ENCODE measurements around the gene PML. TPM values are rescaled to one million over a fixed set of nuclear protein-coding genes. Genes with fewer than 3 reads are reported as not detected.
"Not testable (repeated sequence)": the region's sequence is repeated elsewhere in the genome, so short reads cannot be mapped to it uniquely, and the experiment has no call there.

Gene PML
- polyA plus RNA-seq, 3 donors, result 13.1 to 40.7 (median 20.6) TPM

GRCh38 chr15:74072614-74073337 lies 78.3 kb downstream of the PML start:
- not testable (repeated sequence) for H3K9me3 Mint-ChIP-seq

GRCh38 chr15:74075781-74076180 lies 81.3 kb downstream of the PML start:
- H3K4me2 ChIP-seq (replicated peaks; ENCODE audit: extremely low read depth, low read length, poor library complexity, severe bottlenecking); H3K27ac Mint-ChIP-seq; H2AFZ ChIP-seq (ENCODE audit: insufficient read depth, low read depth, low read length, poor library complexity, severe bottlenecking); intact Hi-C loops (cut with micrococcal nuclease); H3K36me3 ChIP-seq (replicated peaks in 1 of 2; ENCODE audit: control insufficient read depth in 1 of 2, insufficient read depth in 2 of 2, low read length in 2 of 2); H3K79me2 ChIP-seq (ENCODE audit: insufficient read depth, low read length); H3K4me1 Mint-ChIP-seq; H3K27me3 Mint-ChIP-seq (ENCODE audit: low read depth in 3 of 3); H3K9me3 ChIP-seq (replicated peaks in 1 of 2; ENCODE audit: control insufficient read depth in 1 of 2, insufficient read depth in 1 of 2, low read length in 2 of 2); H3K4me3 Mint-ChIP-seq; H3K4me1 ChIP-seq (ENCODE audit: control insufficient read depth in 1 of 2, insufficient read depth in 2 of 2, low read length in 2 of 2); H3K9ac ChIP-seq (ENCODE audit: insufficient read depth, low read length, poor library complexity, severe bottlenecking); H4K20me1 ChIP-seq (ENCODE audit: insufficient read depth, low read length); H3K4me3 ChIP-seq (replicated peaks in 1 of 3; ENCODE audit: low read depth in 2 of 3, low read length in 3 of 3); DNase-seq; H3K27me3 ChIP-seq (ENCODE audit: control insufficient read depth in 2 of 2, insufficient read depth in 2 of 2, low read length in 2 of 2); H3K9me3 Mint-ChIP-seq; H3K27ac ChIP-seq (ENCODE audit: low read depth in 1 of 2, low read length in 2 of 2); H3K36me3 Mint-ChIP-seq: not testable (repeated sequence)
- WGBS (ENCODE audit: insufficient coverage), result 89% methylated on average over 5 of the region's 9 CpGs

More at GRCh38 chr15:74072614-74073337, 78.3 kb downstream of the PML start:
- intact Hi-C loops (cut with micrococcal nuclease); H3K9me3 ChIP-seq (replicated peaks in 1 of 2; ENCODE audit: control insufficient read depth in 1 of 2, insufficient read depth in 1 of 2, low read length in 2 of 2); H3K36me3 Mint-ChIP-seq; H2AFZ ChIP-seq (ENCODE audit: insufficient read depth, low read depth, low read length, poor library complexity, severe bottlenecking); H3K27me3 ChIP-seq (ENCODE audit: control insufficient read depth in 2 of 2, insufficient read depth in 2 of 2, low read length in 2 of 2); H3K79me2 ChIP-seq (ENCODE audit: insufficient read depth, low read length); H3K27ac Mint-ChIP-seq; H4K20me1 ChIP-seq (ENCODE audit: insufficient read depth, low read length); H3K4me3 ChIP-seq (replicated peaks in 1 of 3; ENCODE audit: low read depth in 2 of 3, low read length in 3 of 3); H3K4me2 ChIP-seq (replicated peaks; ENCODE audit: extremely low read depth, low read length, poor library complexity, severe bottlenecking); H3K4me3 Mint-ChIP-seq; DNase-seq; H3K36me3 ChIP-seq (replicated peaks in 1 of 2; ENCODE audit: control insufficient read depth in 1 of 2, insufficient read depth in 2 of 2, low read length in 2 of 2); H3K27ac ChIP-seq (ENCODE audit: low read depth in 1 of 2, low read length in 2 of 2); H3K4me1 ChIP-seq (ENCODE audit: control insufficient read depth in 1 of 2, insufficient read depth in 2 of 2, low read length in 2 of 2); H3K27me3 Mint-ChIP-seq (ENCODE audit: low read depth in 3 of 3); H3K4me1 Mint-ChIP-seq; H3K9ac ChIP-seq (ENCODE audit: insufficient read depth, low read length, poor library complexity, severe bottlenecking): not testable (repeated sequence)
- peak; percentile 5 for TF ChIP-seq CTCF (IDR thresholded peaks at IDR 0.05)
- 17% methylated on average over 2 of the region's 16 CpGs for WGBS (ENCODE audit: insufficient coverage)

- H3K27me3 Mint-ChIP-seq (ENCODE audit: low read depth in 3 of 3); intact Hi-C loops (cut with micrococcal nuclease); H3K4me1 ChIP-seq (ENCODE audit: control insufficient read depth in 1 of 2, insufficient read depth in 2 of 2, low read length in 2 of 2); H3K4me1 Mint-ChIP-seq; H2AFZ ChIP-seq (ENCODE audit: insufficient read depth, low read depth, low read length, poor library complexity, severe bottlenecking); H3K4me3 Mint-ChIP-seq; H3K9me3 Mint-ChIP-seq; H3K9me3 ChIP-seq (replicated peaks in 1 of 2; ENCODE audit: control insufficient read depth in 1 of 2, insufficient read depth in 1 of 2, low read length in 2 of 2); H3K36me3 Mint-ChIP-seq; H3K27me3 ChIP-seq (ENCODE audit: control insufficient read depth in 2 of 2, insufficient read depth in 2 of 2, low read length in 2 of 2); H3K36me3 ChIP-seq (replicated peaks in 1 of 2; ENCODE audit: control insufficient read depth in 1 of 2, insufficient read depth in 2 of 2, low read length in 2 of 2); H3K4me2 ChIP-seq (replicated peaks; ENCODE audit: extremely low read depth, low read length, poor library complexity, severe bottlenecking); H3K4me3 ChIP-seq (replicated peaks in 1 of 3; ENCODE audit: low read depth in 2 of 3, low read length in 3 of 3); DNase-seq; H3K79me2 ChIP-seq (ENCODE audit: insufficient read depth, low read length); H3K27ac Mint-ChIP-seq; H3K9ac ChIP-seq (ENCODE audit: insufficient read depth, low read length, poor library complexity, severe bottlenecking); H4K20me1 ChIP-seq (ENCODE audit: insufficient read depth, low read length); H3K27ac ChIP-seq (ENCODE audit: low read depth in 1 of 2, low read length in 2 of 2): not testable (repeated sequence)
- no CpG with 5 or more reads among the region's 7 CpGs for WGBS (ENCODE audit: insufficient coverage)
These were observed 87.9 kb downstream of the PML start, which contains the start of gene GOLGA6A for GRCh38 chr15:74082450-74082849. Gene GOLGA6A, minus strand, starts transcription at chr15:74082550. Its CDS starts 41 bp downstream, at chr15:74082509.

DNA sequence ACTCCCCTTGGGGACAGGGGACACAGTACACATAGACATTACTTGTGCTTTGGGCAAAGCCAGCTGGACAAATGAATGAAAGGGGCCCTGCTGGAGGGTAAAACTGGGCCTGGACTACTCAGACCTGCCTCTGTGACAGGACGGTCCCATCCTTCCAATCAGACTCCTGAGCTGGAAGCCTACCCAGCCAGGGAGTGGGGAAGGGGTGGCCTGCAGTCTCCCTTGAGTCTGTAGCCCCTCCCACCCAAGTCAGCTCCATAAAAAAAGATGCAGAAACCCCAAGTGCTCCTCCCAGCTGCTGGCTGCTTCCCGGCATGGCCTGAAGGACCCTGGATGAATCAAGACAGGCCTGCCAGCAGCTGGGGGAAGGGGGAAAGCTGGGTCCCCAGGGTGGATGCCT lies 100.1 kb downstream of the PML start:
- H3K27ac Mint-ChIP-seq; H3K36me3 Mint-ChIP-seq; H3K27me3 Mint-ChIP-seq (ENCODE audit: low read depth in 3 of 3); H3K9ac ChIP-seq (ENCODE audit: insufficient read depth, low read length, poor library complexity, severe bottlenecking); H3K4me2 ChIP-seq (replicated peaks; ENCODE audit: extremely low read depth, low read length, poor library complexity, severe bottlenecking); intact Hi-C loops (cut with micrococcal nuclease); H3K79me2 ChIP-seq (ENCODE audit: insufficient read depth, low read length); H2AFZ ChIP-seq (ENCODE audit: insufficient read depth, low read depth, low read length, poor library complexity, severe bottlenecking); H3K4me1 ChIP-seq (ENCODE audit: control insufficient read depth in 1 of 2, insufficient read depth in 2 of 2, low read length in 2 of 2); H3K9me3 ChIP-seq (replicated peaks in 1 of 2; ENCODE audit: control insufficient read depth in 1 of 2, insufficient read depth in 1 of 2, low read length in 2 of 2); H3K27me3 ChIP-seq (ENCODE audit: control insufficient read depth in 2 of 2, insufficient read depth in 2 of 2, low read length in 2 of 2); H3K27ac ChIP-seq (ENCODE audit: low read depth in 1 of 2, low read length in 2 of 2); H3K36me3 ChIP-seq (replicated peaks in 1 of 2; ENCODE audit: control insufficient read depth in 1 of 2, insufficient read depth in 2 of 2, low read length in 2 of 2); H3K4me3 Mint-ChIP-seq; H3K4me1 Mint-ChIP-seq; DNase-seq; H4K20me1 ChIP-seq (ENCODE audit: insufficient read depth, low read length); H3K9me3 Mint-ChIP-seq; H3K4me3 ChIP-seq (replicated peaks in 1 of 3; ENCODE audit: low read depth in 2 of 3, low read length in 3 of 3): not testable (repeated sequence)
- WGBS (ENCODE audit: insufficient coverage), result no CpG with 5 or more reads among the region's 2 CpGs
